IMR-90 (cell line): ENCODE data around the gene RARRES2. TPM values are rescaled to one million over a fixed set of nuclear protein-coding genes. Genes with fewer than 3 reads are reported as not detected.

ENCODE experiments used
- ATAC-seq: fragments of 200-7000 bp; cut with Tn5 transposase; 2 replicates; pipeline ENCODE4 v1.9.1; 2020; ENCODE audit warnings: low read depth, mild to moderate bottlenecking, moderate library complexity
- BruUV-seq: library from RNA; stranded (reverse); fragments of 400-500 nt; replicated peaks from 2 replicates; lab custom pipeline; 2021; lab: Mats Ljungman, UMichigan
- CTCF ChIA-PET: fragments of 300-600 bp; formaldehyde crosslinking; extraction: SDS; loops from one replicate; lab custom pipeline; 2021; ENCODE audit warnings: antibody characterized with exemption; lab: Yijun Ruan, JAX
- POLR2A ChIA-PET: fragments of 300-600 bp; sonication (Branson Sonifier 250); formaldehyde crosslinking; loops from one replicate; lab custom pipeline; 2022; ENCODE audit warnings: antibody characterized with exemption; ENCODE audit not compliant: unreplicated experiment; lab: Charles Lee
- DNase-seq: peaks from one replicate; pipeline ENCODE4 v3.0.0; 2013
- H2AFZ ChIP-seq: replicated peaks from 2 replicates; pipeline ENCODE3; 2013; ENCODE audit warnings: low read length, mild to moderate bottlenecking; ENCODE audit not compliant: poor library complexity
- H2AK5ac ChIP-seq: 2 replicates; pipeline ENCODE4 v1.6.1; 2013; ENCODE audit warnings: low read depth, low read length, inconsistent platforms
- H2AK9ac ChIP-seq: replicated peaks from 2 replicates; pipeline ENCODE3; 2013; ENCODE audit warnings: mild to moderate bottlenecking, low read depth, low read length, moderate library complexity; ENCODE audit not compliant: poor library complexity
- H2BK120ac ChIP-seq: 2 replicates; pipeline ENCODE4 v1.6.1; 2013; ENCODE audit warnings: low read depth, low read length, inconsistent platforms
- H2BK15ac ChIP-seq: 3 replicates; pipeline ENCODE4 v1.6.1; 2013; ENCODE audit warnings: low read depth, low read length, inconsistent platforms
- H2BK20ac ChIP-seq: 2 replicates; pipeline ENCODE4 v1.6.1; 2013; ENCODE audit warnings: low read depth, mild to moderate bottlenecking, inconsistent platforms, low read length, moderate library complexity
- H2BK5ac ChIP-seq: 2 replicates; pipeline ENCODE4 v1.6.1; 2013; ENCODE audit warnings: mild to moderate bottlenecking, low read depth, low read length, inconsistent platforms; ENCODE audit not compliant: poor library complexity, severe bottlenecking
- H3K14ac ChIP-seq: replicated peaks from 2 replicates; pipeline ENCODE4 v1.6.1; 2013; ENCODE audit warnings: low read depth, low read length, inconsistent platforms
- H3K18ac ChIP-seq: 2 replicates; pipeline ENCODE4 v1.6.1; 2013; ENCODE audit warnings: low read depth, low read length, control low read depth
- H3K23ac ChIP-seq: 2 replicates; pipeline ENCODE4 v1.6.1; 2013; ENCODE audit warnings: low read depth, low read length, inconsistent platforms
- H3K27ac ChIP-seq: 2 replicates; pipeline ENCODE4 v1.5.1; 2013; ENCODE audit warnings: mild to moderate bottlenecking, control low read depth, low read length; ENCODE audit not compliant: insufficient read depth
- H3K27me3 ChIP-seq: 2 replicates; pipeline ENCODE4 v1.6.1; 2013; ENCODE audit warnings: low read length; ENCODE audit not compliant: control insufficient read depth, insufficient read depth
- H3K36me3 ChIP-seq: 2 replicates; pipeline ENCODE4 v1.6.1; 2013; ENCODE audit warnings: low read length, mixed read lengths; ENCODE audit not compliant: control insufficient read depth, insufficient read depth
- H3K4ac ChIP-seq: 2 replicates; pipeline ENCODE4 v1.6.1; 2013; ENCODE audit warnings: low read depth, low read length, inconsistent platforms
- H3K4me1 ChIP-seq: 2 replicates; pipeline ENCODE4 v1.6.1; 2013; ENCODE audit warnings: low read length, mixed read lengths; ENCODE audit not compliant: control insufficient read depth, insufficient read depth
- H3K4me2 ChIP-seq: 2 replicates; pipeline ENCODE4 v1.6.1; 2013; ENCODE audit warnings: low read depth, mild to moderate bottlenecking, control low read depth, low read length, moderate library complexity
- H3K4me3 ChIP-seq: 2 replicates; pipeline ENCODE4 v1.5.1; 2013; ENCODE audit warnings: low read depth, mild to moderate bottlenecking, control low read depth, low read length, moderate library complexity; ENCODE audit not compliant: insufficient read depth
- H3K56ac ChIP-seq: 2 replicates; pipeline ENCODE4 v1.6.1; 2013; ENCODE audit warnings: low read length, inconsistent platforms; ENCODE audit not compliant: insufficient read depth; ENCODE audit errors: extremely low read depth
- H3K79me1 ChIP-seq, 2 experiments: 2 replicates each; pipeline ENCODE4 v1.6.1; 2013; ENCODE audit warnings: low read length in 2 of 2, inconsistent platforms in 1 of 2, low read depth in 1 of 2
- H3K9ac ChIP-seq: 2 replicates; pipeline ENCODE4 v1.6.1; 2013; ENCODE audit warnings: low read depth, low read length, control low read depth
- H3K9me1 ChIP-seq: 2 replicates; pipeline ENCODE4 v1.6.1; 2013; ENCODE audit warnings: low read length, inconsistent platforms; ENCODE audit not compliant: insufficient read depth
- H3K9me3 ChIP-seq: 2 replicates; pipeline ENCODE4 v1.6.1; 2013; ENCODE audit warnings: low read length; ENCODE audit not compliant: control insufficient read depth, insufficient read depth
- H4K20me1 ChIP-seq: 2 replicates; pipeline ENCODE4 v1.6.1; 2013; ENCODE audit warnings: low read length, inconsistent platforms; ENCODE audit not compliant: insufficient read depth
- H4K5ac ChIP-seq: 2 replicates; pipeline ENCODE4 v1.6.1; 2013; ENCODE audit warnings: mild to moderate bottlenecking, low read depth, low read length, control low read depth
- H4K8ac ChIP-seq, 2 experiments: 2 replicates each; pipeline ENCODE4 v1.6.1; 2013; ENCODE audit warnings: low read depth in 2 of 2, low read length in 2 of 2, control low read depth in 1 of 2, inconsistent platforms in 1 of 2
- H4K91ac ChIP-seq: 2 replicates; pipeline ENCODE4 v1.6.1; 2013; ENCODE audit warnings: low read depth, low read length, inconsistent platforms; ENCODE audit not compliant: insufficient read depth
- BHLHE40 ChIP-seq: fragments of 150-350 bp; IDR thresholded peaks from 2 replicates; pipeline ENCODE4 v1.6.1; 2016; ENCODE audit warnings: mild to moderate bottlenecking, low read depth, low read length
- CEBPB ChIP-seq: IDR thresholded peaks from 2 replicates; pipeline ENCODE4 v1.6.1; 2012; ENCODE audit warnings: low read depth, low read length, improper control_type of control experiment
- CHD1 ChIP-seq: IDR thresholded peaks from 2 replicates; pipeline ENCODE4 v1.6.1; 2012; ENCODE audit warnings: low read depth, low read length, improper control_type of control experiment
- CTCF ChIP-seq: conservative IDR thresholded peaks from 2 replicates; pipeline ENCODE4 v1.5.1; 2012; ENCODE audit warnings: mild to moderate bottlenecking, low read depth, low read length, improper control_type of control experiment
- ELK1 ChIP-seq: fragments of 150-350 bp; IDR thresholded peaks from 2 replicates; pipeline ENCODE4 v1.6.1; 2016; ENCODE audit warnings: low read depth, mild to moderate bottlenecking, low read length, moderate library complexity, borderline replicate concordance
- FOS ChIP-seq: fragments of 150-350 bp; IDR thresholded peaks from 2 replicates; pipeline ENCODE4 v1.6.1; 2016; ENCODE audit warnings: low read depth, low read length
- MAFK ChIP-seq: IDR thresholded peaks from 2 replicates; pipeline ENCODE4 v1.6.1; 2012; ENCODE audit warnings: low read depth, low read length, improper control_type of control experiment
- MAZ ChIP-seq: IDR thresholded peaks from 2 replicates; pipeline ENCODE4 v1.6.1; 2012; ENCODE audit warnings: low read depth, mild to moderate bottlenecking, low read length, improper control_type of control experiment, moderate library complexity, borderline replicate concordance
- MXI1 ChIP-seq: IDR thresholded peaks from 2 replicates; pipeline ENCODE4 v1.6.1; 2012; ENCODE audit warnings: low read depth, mild to moderate bottlenecking, low read length, moderate library complexity, borderline replicate concordance
- NFE2L2 ChIP-seq: fragments of 150-350 bp; IDR thresholded peaks from 2 replicates; pipeline ENCODE4 v1.6.1; 2016; ENCODE audit warnings: low read depth, mild to moderate bottlenecking, low read length
- POLR2A ChIP-seq: IDR thresholded peaks from 2 replicates; pipeline ENCODE4 v1.6.1; 2012; ENCODE audit warnings: mild to moderate bottlenecking, low read depth, low read length
- RAD21 ChIP-seq: IDR thresholded peaks from 2 replicates; pipeline ENCODE4 v1.6.1; 2012; ENCODE audit warnings: low read length, improper control_type of control experiment
- RCOR1 ChIP-seq: IDR thresholded peaks from 2 replicates; pipeline ENCODE4 v1.6.1; 2012; ENCODE audit warnings: mild to moderate bottlenecking, low read length, improper control_type of control experiment; ENCODE audit not compliant: insufficient replicate concordance
- RFX5 ChIP-seq: IDR thresholded peaks from 2 replicates; pipeline ENCODE4 v1.8.0; 2012; ENCODE audit warnings: low read depth, mild to moderate bottlenecking, low read length, moderate library complexity
- SMC3 ChIP-seq: fragments of 150-350 bp; IDR thresholded peaks from 2 replicates; pipeline ENCODE4 v1.6.1; 2016; ENCODE audit warnings: low read depth, mild to moderate bottlenecking, antibody characterized with exemption, low read length, moderate library complexity
- USF2 ChIP-seq: fragments of 150-350 bp; IDR thresholded peaks from 2 replicates; pipeline ENCODE4 v1.6.1; 2017; ENCODE audit warnings: mild to moderate bottlenecking, antibody characterized with exemption, low read length, low read depth
- WGBS, 2 experiments: methylation state at CpG; one replicate each; pipeline versions ENCODE4 v1.1.5 to v1.1.7; 2013; ENCODE audit warnings: missing lambda C conversion rate in 2 of 2; ENCODE audit not compliant: insufficient read length in 1 of 2; ENCODE audit errors: extremely low coverage in 2 of 2; 5-methylcytosine and 5-hydroxymethylcytosine counted together
- dilution Hi-C: fragments of 300-500 bp; cut with HindIII; formaldehyde crosslinking; loops from one replicate; pipeline ENCODE4 v1.14.3; 2018; ENCODE audit warnings: low sequenced_read_pairs; ENCODE audit not compliant: unreplicated experiment
- in situ Hi-C: fragments of 300-500 bp; cut with MboI; formaldehyde crosslinking; loops from 3 replicates; pipeline ENCODE4 v1.14.3; 2019; ENCODE audit warnings: low sequenced_read_pairs, inconsistent platforms, mixed read lengths
- intact Hi-C: fragments of 100-400 bp; cut with micrococcal nuclease; formaldehyde crosslinking; loops from 2 replicates; pipeline ENCODE4 v1.10.0; 2022
- polyA plus RNA-seq, 3 experiments: library from polyadenylated mRNA; depleted of rRNA; stranded (reverse); fragments of >200 nt; gene quantifications; 2 replicates each; pipeline ENCODE4 v1.2.3, GENCODE V29; 2012; ENCODE audit warnings: low replicate concordance in 1 of 3
- total RNA-seq: library from RNA; depleted of rRNA; stranded (reverse); fragments of >200 nt; gene quantifications from 2 replicates; pipeline ENCODE4 v1.2.3, GENCODE V29; 2012

RARRES2 gene
- total and polyA plus RNA-seq, 2 of the 4 experiments (the other 2 are of a cell fraction), result 1.6 TPM; not detected in 1

- Histone ChIP-seq H3K36me3 (peaks cover 21% of the 10 kb centered on the region; the same call in 1 of the 2 replicates), H4K5ac (peak overlapping the region; percentile 87), H3K9ac (peak overlapping the region; percentile 28; the same call in 1 of the 2 replicates), H2AK5ac (no peak overlapping the region), H2AFZ (peak overlapping the region; percentile 97), H3K23ac (0 out of 2 replicates have a peak overlapping the region, but pooled peaks have one; percentile 80), H3K4ac (peak overlapping the region; percentile 80; the same call in 1 of the 2 replicates), H3K4me3 (peak overlapping the region; percentile 81), H2AK9ac (peak overlapping the region; percentile 91), H3K27me3 (no peaks in the 10 kb centered on the region), H4K8ac (peak overlapping the region; percentile 85 to 90), H3K79me1 (peaks cover 7 to 25% of the 10 kb centered on the region in 2 experiments; a peak in 3 of 4 replicates), H3K27ac (peak overlapping the region; percentile 17; the same call in 1 of the 2 replicates), H2BK20ac (no peak overlapping the region), H3K14ac (no peak overlapping the region), H3K9me3 (no peaks in the 10 kb centered on the region), H3K56ac (no peak overlapping the region), H3K18ac (no peak overlapping the region), H3K4me2 (peak overlapping the region; percentile 71), H2BK120ac (no peak overlapping the region), H3K4me1 (peaks cover 18% of the 10 kb centered on the region), H4K91ac (no peak overlapping the region), H2BK15ac (no peak overlapping the region), H4K20me1 (peaks cover 6% of the 10 kb centered on the region), H2BK5ac (no peak overlapping the region), H3K9me1 (no peaks in the 10 kb centered on the region; the same call in 1 of the 2 replicates)
- ChIA-PET POLR2A (interaction anchor here (0.5 kb wide), 1 partner anchor 52 kb away, joined by 3 read pairs; no protein-coding TSS in a partner anchor), CTCF (interaction anchor here (1.0 kb wide), 1 partner anchor 12 kb away, joined by 3 read pairs; no protein-coding TSS in a partner anchor)
- ATAC-seq (no peak), DNase-seq (peak; percentile 46)
- intact Hi-C loops (no loop called here), in situ Hi-C loops (no loop called here), dilution Hi-C loops (no loop called here)
- no peak for TF ChIP-seq MAZ
- TF ChIP-seq MAFK, result no peak
- no peak for TF ChIP-seq BHLHE40
- TF ChIP-seq RAD21, result no peak
- TF ChIP-seq USF2, result no peak
- no peak for TF ChIP-seq SMC3
- TF ChIP-seq ELK1, result no peak
- peak; percentile 79 for TF ChIP-seq RCOR1
- TF ChIP-seq CHD1, result no peak
- TF ChIP-seq FOS, result peak; percentile 42; the same call in 1 of the 2 replicates
- no peak for TF ChIP-seq MXI1
- no peak for TF ChIP-seq POLR2A
- TF ChIP-seq CEBPB, result no peak
- no peak for TF ChIP-seq CTCF
- no peak for TF ChIP-seq NFE2L2
- no peak for TF ChIP-seq RFX5
- WGBS, 2 experiments, result 20% methylated on average over 2 of the region's 8 CpGs; no CpG with 5 or more reads in 1 of the 2 experiments
- no TSS peak for BruUV-seq
These were observed 26.3 kb upstream of the RARRES2 start for GRCh38 chr7:150367677-150368095.
